GM21528 (cell line): ENCODE measurements around the gene KLHL8.

Source experiments
- ATAC-seq: cut with Tn5 transposase; IDR thresholded peaks from one replicate; pipeline ENCODE4 v1.9.1; 2021; ENCODE audit warnings: mild to moderate bottlenecking, moderate library complexity; ENCODE audit not compliant: unreplicated experiment, low FRiP score

The KLHL8 gene

GRCh38 chr4:87220094-87220822 lies at the start of gene KLHL8:
TSS of gene KLHL8 (minus strand) at chr4:87220618. CDS start at chr4:87195539, 25,079 bp downstream.
- peak; percentile 93 for ATAC-seq

- ATAC-seq, result no peak
Observed at GRCh38 chr4:87270144-87270543, 49.7 kb upstream of the KLHL8 start.

GRCh38 chr4:87268411-87268810 lies 48.0 kb upstream of the KLHL8 start:
- no peak for ATAC-seq

- no peak for ATAC-seq
Observed at GRCh38 chr4:87266986-87267385, 46.6 kb upstream of the KLHL8 start.

GRCh38 chr4:87262886-87263285 lies 42.5 kb upstream of the KLHL8 start:
- ATAC-seq, result no peak

GRCh38 chr4:87260477-87260876 lies 40.1 kb upstream of the KLHL8 start:
- ATAC-seq, result no peak

GRCh38 chr4:87258677-87259076 lies 38.3 kb upstream of the KLHL8 start:
- ATAC-seq, result no peak

GRCh38 chr4:87257523-87257922 lies 37.1 kb upstream of the KLHL8 start:
- no peak for ATAC-seq

GRCh38 chr4:87255755-87256154 lies 35.3 kb upstream of the KLHL8 start:
- no peak for ATAC-seq

GRCh38 chr4:87251106-87251505 lies 30.7 kb upstream of the KLHL8 start:
- no peak for ATAC-seq

- no peak for ATAC-seq
Observed at GRCh38 chr4:87250294-87250693, 29.9 kb upstream of the KLHL8 start.

- no peak for ATAC-seq
Observed at GRCh38 chr4:87249332-87250019, 29.1 kb upstream of the KLHL8 start.

- no peak for ATAC-seq
Observed at GRCh38 chr4:87243426-87244053, 23.1 kb upstream of the KLHL8 start.

- no peak for ATAC-seq
Observed at GRCh38 chr4:87241336-87241735, 20.9 kb upstream of the KLHL8 start.

GRCh38 chr4:87240341-87240740 lies 19.9 kb upstream of the KLHL8 start:
- no peak for ATAC-seq

- no peak for ATAC-seq
Observed at GRCh38 chr4:87239821-87240220, 19.4 kb upstream of the KLHL8 start.

- ATAC-seq, result no peak
Observed at GRCh38 chr4:87239194-87239593, 18.8 kb upstream of the KLHL8 start.

- no peak for ATAC-seq
Observed at GRCh38 chr4:87236861-87237260, 16.4 kb upstream of the KLHL8 start.

- no peak for ATAC-seq
Observed at GRCh38 chr4:87235020-87235671, 14.7 kb upstream of the KLHL8 start.

GRCh38 chr4:87232216-87232615 lies 11.8 kb upstream of the KLHL8 start:
- no peak for ATAC-seq

GRCh38 chr4:87230806-87231205 lies 10.4 kb upstream of the KLHL8 start:
- ATAC-seq, result no peak
